Activated CD4-positive, alpha-beta T cell treated with anti-CD3 and anti-CD28 coated beads, Interleukin-2, amount 50 U/mL, for 1 hour (primary cell): ENCODE results near the gene PLEKHS1.
"Not testable (repeated sequence)": the region's sequence is repeated elsewhere in the genome, so short reads cannot be mapped to it uniquely, and the experiment has no call there.

Experiments
- DNase-seq: peaks from one replicate; pipeline ENCODE4 v3.0.0-alpha.2; 2020

Gene PLEKHS1

GRCh38 chr10:113802997-113803396 is 51.5 kb downstream of the PLEKHS1 start:
- DNase-seq: no peak

- no peak for DNase-seq
Measured at GRCh38 chr10:113806503-113806902, 55.0 kb downstream of the PLEKHS1 start.

GRCh38 chr10:113808168-113808567 is 56.7 kb downstream of the PLEKHS1 start:
- DNase-seq: no peak

- not testable (repeated sequence) for DNase-seq
Measured at GRCh38 chr10:113814700-113815099, 63.2 kb downstream of the PLEKHS1 start.

GRCh38 chr10:113819989-113820388 is 68.5 kb downstream of the PLEKHS1 start:
- DNase-seq: no peak

- DNase-seq: no peak
Measured at GRCh38 chr10:113820507-113820906, 69.0 kb downstream of the PLEKHS1 start.

GRCh38 chr10:113821306-113821705 is 69.8 kb downstream of the PLEKHS1 start:
- not testable (repeated sequence) for DNase-seq

GRCh38 chr10:113822174-113822573 is 70.7 kb downstream of the PLEKHS1 start:
- no peak for DNase-seq

- DNase-seq: no peak
Measured at GRCh38 chr10:113823389-113823788, 71.9 kb downstream of the PLEKHS1 start.

- DNase-seq: no peak
Measured at GRCh38 chr10:113825791-113826190, 74.3 kb downstream of the PLEKHS1 start.

- not testable (repeated sequence) for DNase-seq
Measured at GRCh38 chr10:113828567-113828966, 77.1 kb downstream of the PLEKHS1 start.
